CD4-positive, alpha-beta T cell (primary cell): ENCODE measurements around the gene NOVA1. TPM values are rescaled to one million over a fixed set of nuclear protein-coding genes. Genes with fewer than 3 reads are reported as not detected.

ENCODE experiments used
- ATAC-seq: fragments of 200-7000 bp; cut with Tn5 transposase; one replicate; pipeline ENCODE4 v1.10.0; 2022; ENCODE audit warnings: mild to moderate bottlenecking; ENCODE audit not compliant: poor library complexity
- CTCF ChIA-PET: fragments of 350-600 bp; sonication (Branson Sonifier 250); formaldehyde crosslinking; loops from one replicate; lab custom pipeline; 2021; ENCODE audit warnings: antibody characterized with exemption, inconsistent platforms; lab: Charles Lee
- POLR2A ChIA-PET: fragments of 350-600 bp; sonication (Branson Sonifier 250); formaldehyde crosslinking; loops from one replicate; lab custom pipeline; 2021; ENCODE audit warnings: antibody characterized with exemption, inconsistent platforms; lab: Charles Lee
- DNase-seq, 14 experiments: peaks; one replicate each; pipeline ENCODE4 v3.0.0-alpha.2; 2013 to 2020; ENCODE audit warnings: mixed read lengths in 2 of 14
- H3K27ac ChIP-seq, 2 donors: one replicate each; pipeline versions ENCODE4 v1.5.1 to v1.7.0; 2013; ENCODE audit warnings: low read length in 2 of 2, low read depth in 1 of 2, mild to moderate bottlenecking in 1 of 2
- H3K27me3 ChIP-seq, 2 experiments: 1 replicate in 1 of 2; 2 replicates in 1 of 2; pipeline versions ENCODE4 v1.6.1 to v1.7.0; 2013; ENCODE audit warnings: low read length in 2 of 2, control low read depth in 1 of 2, mild to moderate bottlenecking in 1 of 2, moderate library complexity in 1 of 2; ENCODE audit not compliant: insufficient read depth in 2 of 2, control insufficient read depth in 1 of 2
- H3K36me3 ChIP-seq: one replicate; pipeline ENCODE4 v1.6.1; 2013; ENCODE audit warnings: low read length, control low read depth; ENCODE audit not compliant: insufficient read depth
- H3K4me1 ChIP-seq: one replicate; pipeline ENCODE4 v1.6.1; 2013; ENCODE audit warnings: low read length, control low read depth; ENCODE audit not compliant: insufficient read depth
- H3K4me3 ChIP-seq: one replicate; pipeline ENCODE4 v1.5.1; 2013; ENCODE audit warnings: mild to moderate bottlenecking, low read length, moderate library complexity
- H3K9me3 ChIP-seq, 2 experiments: 1 replicate in 1 of 2; 2 replicates in 1 of 2; pipeline versions ENCODE4 v1.6.1 to v1.7.0; 2013; ENCODE audit warnings: low read length in 2 of 2, mild to moderate bottlenecking in 2 of 2, control low read depth in 1 of 2, moderate library complexity in 1 of 2; ENCODE audit not compliant: control insufficient read depth in 1 of 2, insufficient read depth in 1 of 2
- H3K27ac Mint-ChIP-seq: one replicate; pipeline ENCODE4 v1.8.0; 2020; ENCODE audit warnings: mixed read lengths
- H3K27me3 Mint-ChIP-seq: one replicate; pipeline ENCODE4 v1.8.0; 2021; ENCODE audit warnings: mixed read lengths
- H3K36me3 Mint-ChIP-seq: one replicate; pipeline ENCODE4 v1.8.0; 2021; ENCODE audit warnings: low read depth, mixed read lengths
- H3K4me1 Mint-ChIP-seq: one replicate; pipeline ENCODE4 v1.8.0; 2021; ENCODE audit warnings: low read depth, mixed read lengths
- H3K4me3 Mint-ChIP-seq: one replicate; pipeline ENCODE4 v1.8.0; 2020; ENCODE audit warnings: mild to moderate bottlenecking, mixed read lengths
- H3K9me3 Mint-ChIP-seq: one replicate; pipeline ENCODE4 v1.8.0; 2020; ENCODE audit warnings: mixed read lengths
- intact Hi-C, 2 experiments: fragments of 100-400 bp; cut with DNase I in 1 of 2; cut with micrococcal nuclease in 1 of 2; formaldehyde crosslinking; loops; one replicate each; pipeline versions ENCODE4 v1.15.1 to v1.9.0; 2023 to 2025; cut with DNase I, micrococcal nuclease
- total RNA-seq, 174 experiments: library from RNA in 2 of 174; stranded (reverse) in 2 of 174; gene quantifications; one replicate each; pipeline ENCODE4 v1.2.3 and lab custom pipeline; 2021 to 2026
- TF ChIP-seq, protein P1 (sequence below): fragments of 200-600 bp; IDR thresholded peaks from one replicate; pipeline ENCODE4 v1.8.0; 2022; ENCODE audit warnings: antibody characterized with exemption, mild to moderate bottlenecking

Gene NOVA1
- total RNA-seq, 2 experiments from 2014 or later, result 0.14 TPM; not detected in 1

DNA sequence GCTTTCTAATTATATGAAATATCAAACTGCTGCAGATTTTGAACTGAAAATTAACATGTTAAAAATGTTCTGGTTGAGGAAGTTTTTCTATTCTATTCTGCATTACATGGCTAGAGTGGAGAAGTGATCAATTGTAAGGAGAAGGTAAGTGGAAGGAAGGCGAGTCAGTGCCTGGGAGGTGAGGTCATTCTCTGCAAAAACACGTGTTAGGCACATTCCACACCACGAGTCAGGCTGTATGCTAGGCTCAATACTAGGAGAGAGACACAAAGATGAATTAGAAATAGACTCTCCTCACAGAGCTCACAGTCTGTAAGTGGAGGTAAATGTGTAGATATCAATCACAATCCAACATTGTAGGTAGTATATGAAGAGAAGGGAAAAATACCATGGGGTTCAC, 194.1 kb downstream of the NOVA1 start:
- Mint-ChIP-seq H3K27me3 (no peaks in the 10 kb centered on the region), H3K4me1 (no peaks in the 10 kb centered on the region), H3K36me3 (no peaks in the 10 kb centered on the region), H3K27ac (no peak overlapping the region), H3K4me3 (no peak overlapping the region), H3K9me3 (peaks cover 23% of the 10 kb centered on the region)
- ATAC-seq (no peak), DNase-seq (no peak)
- Histone ChIP-seq H3K27ac (no peak overlapping the region), H3K9me3 (peaks cover 4 to 10% of the 10 kb centered on the region in 2 experiments), H3K36me3 (no peaks in the 10 kb centered on the region), H3K4me1 (no peaks in the 10 kb centered on the region), H3K4me3 (no peak overlapping the region), H3K27me3 (no peaks in the 10 kb centered on the region)
- POLR2A ChIA-PET, result no interaction called here
- TF ChIP-seq, protein P1, sequence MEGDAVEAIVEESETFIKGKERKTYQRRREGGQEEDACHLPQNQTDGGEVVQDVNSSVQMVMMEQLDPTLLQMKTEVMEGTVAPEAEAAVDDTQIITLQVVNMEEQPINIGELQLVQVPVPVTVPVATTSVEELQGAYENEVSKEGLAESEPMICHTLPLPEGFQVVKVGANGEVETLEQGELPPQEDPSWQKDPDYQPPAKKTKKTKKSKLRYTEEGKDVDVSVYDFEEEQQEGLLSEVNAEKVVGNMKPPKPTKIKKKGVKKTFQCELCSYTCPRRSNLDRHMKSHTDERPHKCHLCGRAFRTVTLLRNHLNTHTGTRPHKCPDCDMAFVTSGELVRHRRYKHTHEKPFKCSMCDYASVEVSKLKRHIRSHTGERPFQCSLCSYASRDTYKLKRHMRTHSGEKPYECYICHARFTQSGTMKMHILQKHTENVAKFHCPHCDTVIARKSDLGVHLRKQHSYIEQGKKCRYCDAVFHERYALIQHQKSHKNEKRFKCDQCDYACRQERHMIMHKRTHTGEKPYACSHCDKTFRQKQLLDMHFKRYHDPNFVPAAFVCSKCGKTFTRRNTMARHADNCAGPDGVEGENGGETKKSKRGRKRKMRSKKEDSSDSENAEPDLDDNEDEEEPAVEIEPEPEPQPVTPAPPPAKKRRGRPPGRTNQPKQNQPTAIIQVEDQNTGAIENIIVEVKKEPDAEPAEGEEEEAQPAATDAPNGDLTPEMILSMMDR, result no peak
- intact Hi-C loops, result no loop called here
- CTCF ChIA-PET, result no interaction called here

DNA sequence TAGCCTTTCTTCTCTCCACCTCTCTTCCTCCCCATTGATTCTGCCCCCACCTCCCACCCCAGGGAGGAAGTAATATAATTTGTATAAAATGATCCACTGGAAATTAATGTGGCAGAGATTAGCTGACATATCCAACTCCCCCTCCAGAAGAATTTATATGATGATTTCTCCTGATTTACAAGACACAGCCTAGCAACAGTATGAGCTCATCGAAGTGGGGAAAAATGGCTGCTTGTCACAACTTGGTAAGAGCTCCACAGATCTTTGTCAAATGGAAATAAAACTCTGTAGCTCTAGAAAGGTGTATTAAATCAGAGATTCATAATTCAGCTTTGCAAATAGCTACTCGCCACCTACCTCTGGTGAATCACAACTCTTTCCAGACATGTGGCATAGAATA, 195.7 kb downstream of the NOVA1 start:
- no peaks in the 10 kb centered on the region for H3K4me1 Mint-ChIP-seq
- no peak overlapping the region for H3K27ac Mint-ChIP-seq
- intact Hi-C loops, result no loop called here
- no peak for ATAC-seq
- Histone ChIP-seq H3K4me1 (no peaks in the 10 kb centered on the region), H3K9me3 (peaks cover 4 to 7% of the 10 kb centered on the region in 2 experiments), H3K27ac (no peak overlapping the region), H3K36me3 (no peaks in the 10 kb centered on the region), H3K4me3 (no peak overlapping the region), H3K27me3 (no peaks in the 10 kb centered on the region)
- CTCF ChIA-PET, result no interaction called here
- no peaks in the 10 kb centered on the region for H3K27me3 Mint-ChIP-seq
- no peak for DNase-seq
- TF ChIP-seq, protein P1, result no peak
- POLR2A ChIA-PET, result no interaction called here
- no peaks in the 10 kb centered on the region for H3K36me3 Mint-ChIP-seq
- H3K9me3 Mint-ChIP-seq, result peaks cover 23% of the 10 kb centered on the region
- H3K4me3 Mint-ChIP-seq, result no peak overlapping the region

DNA sequence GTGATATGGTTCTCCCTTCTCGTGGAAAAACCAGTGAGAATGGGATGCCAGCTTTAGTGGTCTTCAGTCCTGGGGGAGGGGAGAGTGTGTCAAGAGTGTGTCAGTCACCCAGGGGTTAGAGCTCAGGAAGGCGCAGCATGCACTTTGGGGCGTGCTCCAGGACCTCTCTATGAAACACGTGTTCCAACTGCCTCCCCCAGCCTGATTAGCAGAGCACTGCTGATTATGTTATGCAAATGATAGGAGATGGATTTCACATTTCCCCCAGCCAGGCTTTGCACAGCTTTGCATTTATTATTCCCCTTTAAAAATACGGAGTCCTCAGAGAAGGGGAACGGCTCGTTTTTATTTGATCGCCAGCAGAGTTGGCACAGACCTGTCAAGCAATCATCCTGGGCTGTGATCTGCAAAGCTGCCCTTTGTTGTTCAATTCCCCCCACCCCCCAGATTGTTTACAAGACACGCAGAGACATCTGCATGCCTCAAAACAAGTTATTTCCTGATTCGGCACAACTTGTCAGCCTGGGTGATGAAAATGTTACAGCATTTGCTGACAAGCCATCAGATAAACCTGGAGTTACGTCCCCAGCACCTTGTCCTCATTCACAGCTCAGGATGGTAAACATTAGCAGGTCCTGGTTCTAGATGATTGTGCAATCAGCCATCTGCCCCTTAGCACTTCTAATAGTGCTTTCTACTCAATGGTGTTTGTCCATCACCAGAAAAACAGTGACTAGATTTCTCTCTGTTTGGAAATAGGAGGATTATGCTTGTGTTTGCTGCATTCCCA, 196.5 kb downstream of the NOVA1 start:
- H3K36me3 Mint-ChIP-seq, result no peaks in the 10 kb centered on the region
- no peaks in the 10 kb centered on the region for H3K36me3 ChIP-seq
- H3K4me1 Mint-ChIP-seq, result no peaks in the 10 kb centered on the region
- no peaks in the 10 kb centered on the region for H3K4me1 ChIP-seq
- intact Hi-C loops, result no loop called here
- no peaks in the 10 kb centered on the region for H3K27me3 Mint-ChIP-seq
- ATAC-seq, result no peak
- H3K9me3 ChIP-seq, result peaks cover 4 to 7% of the 10 kb centered on the region in 2 experiments
- H3K27ac ChIP-seq, result no peak overlapping the region
- H3K27ac Mint-ChIP-seq, result no peak overlapping the region
- ChIA-PET CTCF (no interaction called here), POLR2A (no interaction called here)
- no peak for DNase-seq
- TF ChIP-seq, protein P1, result no peak
- H3K27me3 ChIP-seq, result no peaks in the 10 kb centered on the region
- peaks cover 24% of the 10 kb centered on the region for H3K9me3 Mint-ChIP-seq
- no peak overlapping the region for H3K4me3 Mint-ChIP-seq
- H3K4me3 ChIP-seq, result no peak overlapping the region
